IMR-90 (cell line): ENCODE data around the gene ADCY4. TPM values are rescaled to one million over a fixed set of nuclear protein-coding genes. Genes with fewer than 3 reads are reported as not detected.

ENCODE experiments used
- ATAC-seq: fragments of 200-7000 bp; cut with Tn5 transposase; 2 replicates; pipeline ENCODE4 v1.9.1; 2020; ENCODE audit warnings: low read depth, mild to moderate bottlenecking, moderate library complexity
- BruUV-seq: library from RNA; stranded (reverse); fragments of 400-500 nt; replicated peaks from 2 replicates; lab custom pipeline; 2021; lab: Mats Ljungman, UMichigan
- CTCF ChIA-PET: fragments of 300-600 bp; formaldehyde crosslinking; extraction: SDS; loops from one replicate; lab custom pipeline; 2021; ENCODE audit warnings: antibody characterized with exemption; lab: Yijun Ruan, JAX
- POLR2A ChIA-PET: fragments of 300-600 bp; sonication (Branson Sonifier 250); formaldehyde crosslinking; loops from one replicate; lab custom pipeline; 2022; ENCODE audit warnings: antibody characterized with exemption; ENCODE audit not compliant: unreplicated experiment; lab: Charles Lee
- DNase-seq: peaks from one replicate; pipeline ENCODE4 v3.0.0; 2013
- H2AFZ ChIP-seq: replicated peaks from 2 replicates; pipeline ENCODE3; 2013; ENCODE audit warnings: low read length, mild to moderate bottlenecking; ENCODE audit not compliant: poor library complexity
- H2AK5ac ChIP-seq: 2 replicates; pipeline ENCODE4 v1.6.1; 2013; ENCODE audit warnings: low read depth, low read length, inconsistent platforms
- H2AK9ac ChIP-seq: replicated peaks from 2 replicates; pipeline ENCODE3; 2013; ENCODE audit warnings: mild to moderate bottlenecking, low read depth, low read length, moderate library complexity; ENCODE audit not compliant: poor library complexity
- H2BK120ac ChIP-seq: 2 replicates; pipeline ENCODE4 v1.6.1; 2013; ENCODE audit warnings: low read depth, low read length, inconsistent platforms
- H2BK15ac ChIP-seq: 3 replicates; pipeline ENCODE4 v1.6.1; 2013; ENCODE audit warnings: low read depth, low read length, inconsistent platforms
- H2BK20ac ChIP-seq: 2 replicates; pipeline ENCODE4 v1.6.1; 2013; ENCODE audit warnings: low read depth, mild to moderate bottlenecking, inconsistent platforms, low read length, moderate library complexity
- H2BK5ac ChIP-seq: 2 replicates; pipeline ENCODE4 v1.6.1; 2013; ENCODE audit warnings: mild to moderate bottlenecking, low read depth, low read length, inconsistent platforms; ENCODE audit not compliant: poor library complexity, severe bottlenecking
- H3K14ac ChIP-seq: replicated peaks from 2 replicates; pipeline ENCODE4 v1.6.1; 2013; ENCODE audit warnings: low read depth, low read length, inconsistent platforms
- H3K18ac ChIP-seq: 2 replicates; pipeline ENCODE4 v1.6.1; 2013; ENCODE audit warnings: low read depth, low read length, control low read depth
- H3K23ac ChIP-seq: 2 replicates; pipeline ENCODE4 v1.6.1; 2013; ENCODE audit warnings: low read depth, low read length, inconsistent platforms
- H3K27ac ChIP-seq: 2 replicates; pipeline ENCODE4 v1.5.1; 2013; ENCODE audit warnings: mild to moderate bottlenecking, control low read depth, low read length; ENCODE audit not compliant: insufficient read depth
- H3K27me3 ChIP-seq: 2 replicates; pipeline ENCODE4 v1.6.1; 2013; ENCODE audit warnings: low read length; ENCODE audit not compliant: control insufficient read depth, insufficient read depth
- H3K36me3 ChIP-seq: 2 replicates; pipeline ENCODE4 v1.6.1; 2013; ENCODE audit warnings: low read length, mixed read lengths; ENCODE audit not compliant: control insufficient read depth, insufficient read depth
- H3K4ac ChIP-seq: 2 replicates; pipeline ENCODE4 v1.6.1; 2013; ENCODE audit warnings: low read depth, low read length, inconsistent platforms
- H3K4me1 ChIP-seq: 2 replicates; pipeline ENCODE4 v1.6.1; 2013; ENCODE audit warnings: low read length, mixed read lengths; ENCODE audit not compliant: control insufficient read depth, insufficient read depth
- H3K4me2 ChIP-seq: 2 replicates; pipeline ENCODE4 v1.6.1; 2013; ENCODE audit warnings: low read depth, mild to moderate bottlenecking, control low read depth, low read length, moderate library complexity
- H3K4me3 ChIP-seq: 2 replicates; pipeline ENCODE4 v1.5.1; 2013; ENCODE audit warnings: low read depth, mild to moderate bottlenecking, control low read depth, low read length, moderate library complexity; ENCODE audit not compliant: insufficient read depth
- H3K56ac ChIP-seq: 2 replicates; pipeline ENCODE4 v1.6.1; 2013; ENCODE audit warnings: low read length, inconsistent platforms; ENCODE audit not compliant: insufficient read depth; ENCODE audit errors: extremely low read depth
- H3K79me1 ChIP-seq, 2 experiments: 2 replicates each; pipeline ENCODE4 v1.6.1; 2013; ENCODE audit warnings: low read length in 2 of 2, inconsistent platforms in 1 of 2, low read depth in 1 of 2
- H3K9ac ChIP-seq: 2 replicates; pipeline ENCODE4 v1.6.1; 2013; ENCODE audit warnings: low read depth, low read length, control low read depth
- H3K9me1 ChIP-seq: 2 replicates; pipeline ENCODE4 v1.6.1; 2013; ENCODE audit warnings: low read length, inconsistent platforms; ENCODE audit not compliant: insufficient read depth
- H3K9me3 ChIP-seq: 2 replicates; pipeline ENCODE4 v1.6.1; 2013; ENCODE audit warnings: low read length; ENCODE audit not compliant: control insufficient read depth, insufficient read depth
- H4K20me1 ChIP-seq: 2 replicates; pipeline ENCODE4 v1.6.1; 2013; ENCODE audit warnings: low read length, inconsistent platforms; ENCODE audit not compliant: insufficient read depth
- H4K5ac ChIP-seq: 2 replicates; pipeline ENCODE4 v1.6.1; 2013; ENCODE audit warnings: mild to moderate bottlenecking, low read depth, low read length, control low read depth
- H4K8ac ChIP-seq, 2 experiments: 2 replicates each; pipeline ENCODE4 v1.6.1; 2013; ENCODE audit warnings: low read depth in 2 of 2, low read length in 2 of 2, control low read depth in 1 of 2, inconsistent platforms in 1 of 2
- H4K91ac ChIP-seq: 2 replicates; pipeline ENCODE4 v1.6.1; 2013; ENCODE audit warnings: low read depth, low read length, inconsistent platforms; ENCODE audit not compliant: insufficient read depth
- BHLHE40 ChIP-seq: fragments of 150-350 bp; IDR thresholded peaks from 2 replicates; pipeline ENCODE4 v1.6.1; 2016; ENCODE audit warnings: mild to moderate bottlenecking, low read depth, low read length
- CEBPB ChIP-seq: IDR thresholded peaks from 2 replicates; pipeline ENCODE4 v1.6.1; 2012; ENCODE audit warnings: low read depth, low read length, improper control_type of control experiment
- CHD1 ChIP-seq: IDR thresholded peaks from 2 replicates; pipeline ENCODE4 v1.6.1; 2012; ENCODE audit warnings: low read depth, low read length, improper control_type of control experiment
- CTCF ChIP-seq: conservative IDR thresholded peaks from 2 replicates; pipeline ENCODE4 v1.5.1; 2012; ENCODE audit warnings: mild to moderate bottlenecking, low read depth, low read length, improper control_type of control experiment
- ELK1 ChIP-seq: fragments of 150-350 bp; IDR thresholded peaks from 2 replicates; pipeline ENCODE4 v1.6.1; 2016; ENCODE audit warnings: low read depth, mild to moderate bottlenecking, low read length, moderate library complexity, borderline replicate concordance
- FOS ChIP-seq: fragments of 150-350 bp; IDR thresholded peaks from 2 replicates; pipeline ENCODE4 v1.6.1; 2016; ENCODE audit warnings: low read depth, low read length
- MAFK ChIP-seq: IDR thresholded peaks from 2 replicates; pipeline ENCODE4 v1.6.1; 2012; ENCODE audit warnings: low read depth, low read length, improper control_type of control experiment
- MAZ ChIP-seq: IDR thresholded peaks from 2 replicates; pipeline ENCODE4 v1.6.1; 2012; ENCODE audit warnings: low read depth, mild to moderate bottlenecking, low read length, improper control_type of control experiment, moderate library complexity, borderline replicate concordance
- MXI1 ChIP-seq: IDR thresholded peaks from 2 replicates; pipeline ENCODE4 v1.6.1; 2012; ENCODE audit warnings: low read depth, mild to moderate bottlenecking, low read length, moderate library complexity, borderline replicate concordance
- NFE2L2 ChIP-seq: fragments of 150-350 bp; IDR thresholded peaks from 2 replicates; pipeline ENCODE4 v1.6.1; 2016; ENCODE audit warnings: low read depth, mild to moderate bottlenecking, low read length
- POLR2A ChIP-seq: IDR thresholded peaks from 2 replicates; pipeline ENCODE4 v1.6.1; 2012; ENCODE audit warnings: mild to moderate bottlenecking, low read depth, low read length
- RAD21 ChIP-seq: IDR thresholded peaks from 2 replicates; pipeline ENCODE4 v1.6.1; 2012; ENCODE audit warnings: low read length, improper control_type of control experiment
- RCOR1 ChIP-seq: IDR thresholded peaks from 2 replicates; pipeline ENCODE4 v1.6.1; 2012; ENCODE audit warnings: mild to moderate bottlenecking, low read length, improper control_type of control experiment; ENCODE audit not compliant: insufficient replicate concordance
- RFX5 ChIP-seq: IDR thresholded peaks from 2 replicates; pipeline ENCODE4 v1.8.0; 2012; ENCODE audit warnings: low read depth, mild to moderate bottlenecking, low read length, moderate library complexity
- SMC3 ChIP-seq: fragments of 150-350 bp; IDR thresholded peaks from 2 replicates; pipeline ENCODE4 v1.6.1; 2016; ENCODE audit warnings: low read depth, mild to moderate bottlenecking, antibody characterized with exemption, low read length, moderate library complexity
- USF2 ChIP-seq: fragments of 150-350 bp; IDR thresholded peaks from 2 replicates; pipeline ENCODE4 v1.6.1; 2017; ENCODE audit warnings: mild to moderate bottlenecking, antibody characterized with exemption, low read length, low read depth
- WGBS, 2 experiments: methylation state at CpG; one replicate each; pipeline versions ENCODE4 v1.1.5 to v1.1.7; 2013; ENCODE audit warnings: missing lambda C conversion rate in 2 of 2; ENCODE audit not compliant: insufficient read length in 1 of 2; ENCODE audit errors: extremely low coverage in 2 of 2; 5-methylcytosine and 5-hydroxymethylcytosine counted together
- dilution Hi-C: fragments of 300-500 bp; cut with HindIII; formaldehyde crosslinking; loops from one replicate; pipeline ENCODE4 v1.14.3; 2018; ENCODE audit warnings: low sequenced_read_pairs; ENCODE audit not compliant: unreplicated experiment
- in situ Hi-C: fragments of 300-500 bp; cut with MboI; formaldehyde crosslinking; loops from 3 replicates; pipeline ENCODE4 v1.14.3; 2019; ENCODE audit warnings: low sequenced_read_pairs, inconsistent platforms, mixed read lengths
- intact Hi-C: fragments of 100-400 bp; cut with micrococcal nuclease; formaldehyde crosslinking; loops from 2 replicates; pipeline ENCODE4 v1.10.0; 2022
- polyA plus RNA-seq, 3 experiments: library from polyadenylated mRNA; depleted of rRNA; stranded (reverse); fragments of >200 nt; gene quantifications; 2 replicates each; pipeline ENCODE4 v1.2.3, GENCODE V29; 2012; ENCODE audit warnings: low replicate concordance in 1 of 3
- total RNA-seq: library from RNA; depleted of rRNA; stranded (reverse); fragments of >200 nt; gene quantifications from 2 replicates; pipeline ENCODE4 v1.2.3, GENCODE V29; 2012

Gene ADCY4
- total and polyA plus RNA-seq, 2 of the 4 experiments (the other 2 are of a cell fraction): not detected

- H3K4me1 ChIP-seq: peaks cover 9% of the 10 kb centered on the region
- H2BK120ac ChIP-seq: peak overlapping the region; percentile 59; the same call in 1 of the 2 replicates
- no CpG with 5 or more reads among the region's 7 CpGs for WGBS, 2 experiments
- ChIA-PET CTCF (no interaction called here), POLR2A (no interaction called here)
- 0 out of 2 replicates have a peak overlapping the region, but pooled peaks have one; percentile 10 for H3K4ac ChIP-seq
- H3K14ac ChIP-seq: no peak overlapping the region
- in situ Hi-C loops: no loop called here
- H3K36me3 ChIP-seq: no peaks in the 10 kb centered on the region
- H4K20me1 ChIP-seq: no peaks in the 10 kb centered on the region
- H3K23ac ChIP-seq: no peak overlapping the region
- peaks cover 4% of the 10 kb centered on the region for H3K27me3 ChIP-seq
- H2BK20ac ChIP-seq: peak overlapping the region; percentile 76; the same call in 1 of the 2 replicates
- no peak for TF ChIP-seq SMC3
- TF ChIP-seq MAFK: no peak
- no peak for TF ChIP-seq RFX5
- TF ChIP-seq POLR2A: no peak
- TF ChIP-seq BHLHE40: no peak
- no peak for TF ChIP-seq MXI1
- TF ChIP-seq NFE2L2: no peak
- no peak for TF ChIP-seq MAZ
- no peak for TF ChIP-seq RAD21
- no peak for TF ChIP-seq USF2
- no peak for TF ChIP-seq CTCF
- no peak for TF ChIP-seq CHD1
- TF ChIP-seq ELK1: no peak
- TF ChIP-seq FOS: no peak
- no peak for TF ChIP-seq RCOR1
- no peak for TF ChIP-seq CEBPB
- peak overlapping the region; percentile 14 for H2AFZ ChIP-seq
- H4K91ac ChIP-seq: peak overlapping the region; percentile 55; the same call in 1 of the 2 replicates
- H3K79me1 ChIP-seq: no peaks in the 10 kb centered on the region
- ATAC-seq (no peak), DNase-seq (no peak)
- no peak overlapping the region for H3K27ac ChIP-seq
- no peak overlapping the region for H3K9ac ChIP-seq
- no peak overlapping the region for H3K4me2 ChIP-seq
- H2AK5ac ChIP-seq: peak overlapping the region; percentile 78
- BruUV-seq: no TSS peak
- H2BK15ac ChIP-seq: no peak overlapping the region; the same call in 2 of the 3 replicates
- H3K18ac ChIP-seq: no peak overlapping the region
- H4K5ac ChIP-seq: no peak overlapping the region
- intact Hi-C loops: no loop called here
- H3K9me3 ChIP-seq: no peaks in the 10 kb centered on the region
- H3K4me3 ChIP-seq: no peak overlapping the region
- no peak overlapping the region for H2BK5ac ChIP-seq
- dilution Hi-C loops: no loop called here
- no peak overlapping the region for H4K8ac ChIP-seq
- H3K9me1 ChIP-seq: peaks cover 3% of the 10 kb centered on the region; the same call in 1 of the 2 replicates
- H3K56ac ChIP-seq: no peak overlapping the region
- no peak overlapping the region for H2AK9ac ChIP-seq
These were observed 20.1 kb upstream of the ADCY4 start for GRCh38 chr14:24355009-24355408.
